ENCODE data around the gene AGPAT3.
A peak's percentile ranks its signal among the peaks of the same experiment; 100 is the strongest.

Gene AGPAT3

DNA sequence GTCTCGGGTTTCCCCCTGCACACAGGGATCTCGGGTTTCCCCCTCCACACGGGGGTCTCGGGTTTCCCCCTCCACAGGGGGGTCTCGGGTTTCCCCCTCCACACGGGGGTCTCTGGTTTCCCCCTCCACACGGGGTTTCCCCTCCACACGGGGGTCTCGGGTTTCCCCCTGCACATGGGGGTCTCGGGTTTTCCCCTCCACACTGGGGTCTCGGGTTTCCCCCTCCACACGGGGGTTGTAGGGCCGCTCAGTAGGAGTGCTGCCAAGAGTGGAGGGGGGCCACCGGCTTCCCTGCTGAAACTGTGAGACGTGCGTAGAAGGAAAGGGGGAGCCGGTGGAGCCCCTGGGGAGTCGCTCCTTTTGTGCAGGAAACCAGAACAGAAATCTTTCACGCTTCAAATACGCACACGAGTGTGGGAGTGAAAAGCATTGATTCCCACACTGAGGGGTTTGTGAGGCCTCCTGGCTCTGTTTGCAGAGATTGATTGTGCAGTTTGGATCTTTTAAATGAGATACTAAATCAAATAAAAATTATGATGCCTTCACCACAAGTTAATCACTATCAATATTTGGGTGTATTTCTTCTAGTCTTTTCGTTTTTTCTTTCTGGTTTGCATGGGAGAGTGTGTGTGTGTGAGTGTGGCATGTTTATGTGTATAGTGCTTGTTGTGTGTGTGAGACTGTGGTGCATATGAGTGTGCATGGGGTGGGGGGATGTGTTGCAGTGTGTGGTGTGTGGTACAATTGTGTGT is 92.8 kb downstream of the AGPAT3 start:
- TF ChIP-seq, protein P1, sequence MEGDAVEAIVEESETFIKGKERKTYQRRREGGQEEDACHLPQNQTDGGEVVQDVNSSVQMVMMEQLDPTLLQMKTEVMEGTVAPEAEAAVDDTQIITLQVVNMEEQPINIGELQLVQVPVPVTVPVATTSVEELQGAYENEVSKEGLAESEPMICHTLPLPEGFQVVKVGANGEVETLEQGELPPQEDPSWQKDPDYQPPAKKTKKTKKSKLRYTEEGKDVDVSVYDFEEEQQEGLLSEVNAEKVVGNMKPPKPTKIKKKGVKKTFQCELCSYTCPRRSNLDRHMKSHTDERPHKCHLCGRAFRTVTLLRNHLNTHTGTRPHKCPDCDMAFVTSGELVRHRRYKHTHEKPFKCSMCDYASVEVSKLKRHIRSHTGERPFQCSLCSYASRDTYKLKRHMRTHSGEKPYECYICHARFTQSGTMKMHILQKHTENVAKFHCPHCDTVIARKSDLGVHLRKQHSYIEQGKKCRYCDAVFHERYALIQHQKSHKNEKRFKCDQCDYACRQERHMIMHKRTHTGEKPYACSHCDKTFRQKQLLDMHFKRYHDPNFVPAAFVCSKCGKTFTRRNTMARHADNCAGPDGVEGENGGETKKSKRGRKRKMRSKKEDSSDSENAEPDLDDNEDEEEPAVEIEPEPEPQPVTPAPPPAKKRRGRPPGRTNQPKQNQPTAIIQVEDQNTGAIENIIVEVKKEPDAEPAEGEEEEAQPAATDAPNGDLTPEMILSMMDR (IDR thresholded peaks at IDR 0.05; ENCODE audit: extremely low read depth, missing control alignments) = no peak

DNA sequence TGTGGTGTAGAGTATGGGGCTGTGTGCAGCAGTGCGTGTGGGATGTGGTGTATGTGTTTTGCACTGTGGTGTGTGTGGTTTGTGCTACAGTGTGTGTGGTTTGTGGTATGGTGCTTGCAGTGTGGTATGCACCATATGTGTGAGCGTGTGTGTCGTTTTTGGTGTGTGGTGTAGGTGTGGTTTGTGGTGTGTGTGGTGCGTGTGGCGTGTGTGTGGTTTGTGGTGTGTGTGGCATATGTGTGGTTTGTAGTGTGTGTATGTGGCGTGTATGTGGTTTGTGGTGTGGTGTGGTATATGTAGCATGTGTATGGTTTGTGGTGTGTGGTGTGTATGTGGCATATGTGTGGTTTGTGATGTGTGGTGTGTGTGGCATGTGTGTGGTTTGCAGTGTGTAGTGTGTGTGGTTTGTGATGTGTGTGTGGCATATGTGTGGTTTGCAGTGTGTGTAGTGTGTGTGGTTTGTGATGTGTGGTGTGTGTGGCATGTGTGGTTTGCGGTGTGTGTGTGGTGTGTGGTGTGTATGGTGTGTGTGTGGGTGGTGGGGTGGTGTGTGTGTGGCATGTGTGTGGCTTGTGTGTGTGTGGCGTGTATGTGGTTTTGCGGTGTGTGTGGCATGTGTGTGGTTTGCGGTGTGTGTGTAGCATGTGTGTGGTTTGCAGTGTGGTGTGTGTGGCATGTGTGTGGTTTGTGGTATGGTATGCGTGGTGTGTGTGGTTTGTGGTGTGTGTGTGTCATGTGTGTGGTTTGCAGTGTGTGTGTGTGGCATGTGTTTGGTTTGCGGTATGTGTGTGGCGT is 93.5 kb downstream of the AGPAT3 start:
- TF ChIP-seq, protein P1 (IDR thresholded peaks at IDR 0.05; ENCODE audit: extremely low read depth, missing control alignments) = no peak
- no peak for DNase-seq (ENCODE audit: low spot score)

More for the DNA sequence above, 92.8 kb downstream of the AGPAT3 start:
- DNase-seq (ENCODE audit: low spot score) = peak; percentile 74

DNA sequence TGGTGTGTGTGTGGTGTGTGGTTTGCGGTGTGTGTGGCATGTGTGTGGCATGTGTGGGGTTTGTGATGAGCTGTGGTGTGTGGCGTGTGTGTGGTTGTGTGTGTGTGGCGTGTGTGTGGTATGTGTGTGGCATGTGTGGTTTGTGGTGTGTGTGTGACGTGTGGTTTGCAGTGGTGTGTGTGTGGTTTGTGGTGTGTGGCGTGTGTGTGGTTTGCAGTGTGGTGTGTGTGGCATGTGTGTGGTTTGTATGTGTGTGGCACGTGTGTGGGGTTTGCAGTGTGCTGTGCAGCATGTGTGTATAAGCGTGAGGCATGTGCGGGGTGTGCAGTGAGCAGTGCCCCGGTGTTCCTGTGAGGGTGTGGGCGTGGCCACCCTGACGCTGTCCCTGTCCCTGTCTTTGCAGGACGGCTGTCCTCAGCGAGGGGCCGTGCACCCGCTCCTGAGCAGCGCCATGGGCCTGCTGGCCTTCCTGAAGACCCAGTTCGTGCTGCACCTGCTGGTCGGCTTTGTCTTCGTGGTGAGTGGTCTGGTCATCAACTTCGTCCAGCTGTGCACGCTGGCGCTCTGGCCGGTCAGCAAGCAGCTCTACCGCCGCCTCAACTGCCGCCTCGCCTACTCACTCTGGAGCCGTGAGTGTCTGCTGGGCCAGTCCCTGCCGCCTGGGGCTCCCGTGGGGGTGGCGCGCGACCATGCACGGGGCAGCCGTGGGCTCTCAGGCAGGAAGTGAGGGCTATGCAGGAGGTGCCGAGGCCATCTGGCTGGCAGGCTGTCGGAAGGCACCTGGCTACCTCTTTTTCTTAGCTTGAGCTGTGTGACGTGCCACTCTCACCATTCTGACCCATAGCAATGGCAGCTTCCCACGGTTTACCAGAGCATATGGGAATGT is 94.5 kb downstream of the AGPAT3 start:
- DNase-seq (ENCODE audit: low spot score) = no peak
- TF ChIP-seq, protein P1 (IDR thresholded peaks at IDR 0.05; ENCODE audit: extremely low read depth, missing control alignments) = no peak

DNA sequence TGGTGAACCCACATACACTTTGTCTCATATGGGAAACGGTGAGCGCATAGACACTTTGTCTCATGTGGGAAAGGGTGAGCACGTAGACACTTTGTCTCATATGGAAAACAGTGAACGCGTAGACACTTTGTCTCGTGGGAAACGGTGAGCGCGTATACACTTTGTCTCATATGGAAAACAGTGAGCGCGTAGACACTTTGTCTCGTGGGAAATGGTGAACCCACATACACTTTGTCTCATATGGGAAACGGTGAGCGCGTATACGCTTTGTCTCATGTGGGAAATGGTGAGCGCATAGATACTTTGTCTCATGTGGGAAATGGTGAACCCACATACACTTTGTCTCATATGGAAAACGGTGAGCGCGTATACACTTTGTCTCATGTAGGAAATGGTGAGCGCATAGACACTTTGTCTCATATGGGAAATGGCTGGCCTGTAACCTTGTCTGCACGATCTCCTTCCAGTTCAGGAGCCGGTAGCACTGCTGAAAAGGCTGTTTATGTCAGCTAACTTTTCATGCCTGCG is 96.4 kb downstream of the AGPAT3 start:
- DNase-seq (ENCODE audit: low spot score) = no peak
- TF ChIP-seq, protein P1 (IDR thresholded peaks at IDR 0.05; ENCODE audit: extremely low read depth, missing control alignments) = no peak

DNA sequence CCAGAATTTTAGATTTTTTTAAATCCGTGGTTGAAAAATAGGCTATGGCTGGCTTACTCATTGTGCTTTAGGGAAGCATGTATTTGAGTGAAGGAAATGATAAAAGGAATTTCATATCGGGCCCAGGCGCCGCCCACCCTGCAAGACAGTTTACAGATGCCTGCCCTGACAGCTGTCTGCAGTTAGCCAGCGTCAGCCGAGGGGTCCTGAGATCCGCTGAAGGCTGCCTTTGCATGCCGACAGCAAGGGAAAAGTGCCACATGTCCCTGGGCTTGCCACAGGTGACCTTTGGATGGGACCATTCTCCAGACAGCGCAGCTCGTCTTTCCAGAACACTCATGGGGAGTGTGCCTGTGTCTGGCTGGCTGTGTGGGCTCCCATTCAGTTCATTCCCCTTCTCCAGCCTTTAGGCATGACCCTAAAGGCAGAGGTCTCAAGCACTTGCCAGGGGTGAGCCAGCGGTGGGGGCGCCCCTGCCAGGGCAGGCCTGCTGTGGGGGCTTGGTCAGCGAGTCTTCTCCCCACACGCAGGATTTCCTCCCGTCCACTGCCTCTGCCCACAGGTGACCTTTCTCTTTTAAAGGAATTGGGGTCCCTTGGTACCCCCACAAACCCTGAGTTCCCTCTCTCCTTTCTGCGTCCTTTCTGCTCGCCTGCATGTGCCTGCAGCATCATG is 101.0 kb downstream of the AGPAT3 start:
- no peak for DNase-seq (ENCODE audit: low spot score)
- TF ChIP-seq, protein P1 (IDR thresholded peaks at IDR 0.05; ENCODE audit: extremely low read depth, missing control alignments) = no peak

DNA sequence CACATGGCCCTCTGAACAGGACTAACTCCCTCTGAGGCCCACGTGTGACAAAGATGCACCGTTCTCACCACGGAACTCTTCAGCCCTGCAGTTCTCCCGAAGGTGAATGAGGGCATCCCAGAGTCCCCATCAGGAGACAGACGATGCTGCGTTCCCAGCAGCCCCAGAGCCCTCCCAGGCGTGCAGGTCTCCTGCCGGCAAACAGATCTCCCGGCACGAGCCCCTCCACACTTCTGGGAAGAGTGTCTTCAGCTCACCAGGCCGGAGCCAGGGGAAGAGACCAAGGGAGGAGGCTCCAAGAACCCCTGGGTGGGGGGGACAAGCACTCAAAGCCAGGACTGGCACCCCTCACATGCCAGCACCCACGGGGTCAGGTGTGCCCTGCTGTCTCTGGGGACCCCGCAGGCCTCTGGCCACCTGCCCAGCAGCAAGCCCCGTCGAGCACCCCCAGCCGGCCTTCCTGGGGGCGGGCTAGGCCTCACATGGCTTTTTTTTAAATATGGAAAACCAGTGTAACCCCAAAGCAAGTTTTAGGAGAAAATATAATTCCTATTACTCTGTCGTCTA is 102.0 kb downstream of the AGPAT3 start:
- DNase-seq (ENCODE audit: low spot score) = no peak
- TF ChIP-seq, protein P1 (IDR thresholded peaks at IDR 0.05; ENCODE audit: extremely low read depth, missing control alignments) = no peak

Data from GM20000 (cell line).